Kidney epithelial cell (primary cell): Measurements from ENCODE around the gene AHSA1. TPM values are rescaled to one million over a fixed set of nuclear protein-coding genes. Genes with fewer than 3 reads are reported as not detected.

Experiments used
- DNase-seq: peaks from one replicate; pipeline ENCODE4 v3.0.0-alpha.2; 2010; ENCODE audit warnings: low read depth
- H3K27me3 ChIP-seq: 2 replicates; pipeline ENCODE4 v1.6.0; 2011; ENCODE audit warnings: low read length; ENCODE audit not compliant: control insufficient read depth, insufficient read depth
- H3K36me3 ChIP-seq: 2 replicates; pipeline ENCODE4 v1.5.1; 2011; ENCODE audit warnings: low read length; ENCODE audit not compliant: control insufficient read depth, insufficient read depth
- H3K4me3 ChIP-seq: 2 replicates; pipeline ENCODE4 v1.5.1; 2011; ENCODE audit warnings: low read depth, mild to moderate bottlenecking, control low read depth, low read length
- CTCF ChIP-seq: IDR thresholded peaks from 2 replicates; pipeline ENCODE4 v1.5.1; 2011; ENCODE audit warnings: mild to moderate bottlenecking, moderate library complexity, low read length, control low read depth, inconsistent platforms; ENCODE audit not compliant: insufficient read depth, poor library complexity, severe bottlenecking
- total RNA-seq: library from RNA; depleted of rRNA; stranded (reverse); fragments of >200 nt; gene quantifications from 2 replicates; pipeline ENCODE4 v1.2.3, GENCODE V29; 2015

Gene AHSA1
- total RNA-seq, 1 donor from 2014 or later, result 109 TPM

GRCh38 chr14:77474479-77475177, 16.7 kb downstream of the AHSA1 start:
- peaks cover 28% of the 10 kb centered on the region for H3K27me3 ChIP-seq
- no peak for TF ChIP-seq CTCF
- H3K4me3 ChIP-seq, result no peak overlapping the region
- no peak for DNase-seq
- no peaks in the 10 kb centered on the region for H3K36me3 ChIP-seq

GRCh38 chr14:77475432-77476115, 17.7 kb downstream of the AHSA1 start:
- no peaks in the 10 kb centered on the region for H3K36me3 ChIP-seq
- TF ChIP-seq CTCF, result no peak
- H3K27me3 ChIP-seq, result peaks cover 28% of the 10 kb centered on the region
- no peak for DNase-seq
- H3K4me3 ChIP-seq, result no peak overlapping the region

GRCh38 chr14:77478029-77478428, 20.1 kb downstream of the AHSA1 start:
- no peak for DNase-seq
- no peaks in the 10 kb centered on the region for H3K36me3 ChIP-seq
- no peak for TF ChIP-seq CTCF
- H3K27me3 ChIP-seq, result peaks cover 28% of the 10 kb centered on the region
- no peak overlapping the region for H3K4me3 ChIP-seq

- Histone ChIP-seq H3K27me3 (peaks cover 25% of the 10 kb centered on the region), H3K4me3 (no peak overlapping the region), H3K36me3 (no peaks in the 10 kb centered on the region)
- DNase-seq, result no peak
- no peak for TF ChIP-seq CTCF
Measured at GRCh38 chr14:77478796-77479195, 20.9 kb downstream of the AHSA1 start.

GRCh38 chr14:77482422-77482821, 24.5 kb downstream of the AHSA1 start:
- H3K4me3 ChIP-seq, result no peak overlapping the region
- TF ChIP-seq CTCF, result no peak
- peaks cover 3% of the 10 kb centered on the region for H3K27me3 ChIP-seq

More at GRCh38 chr14:77482422-77482821, 24.5 kb downstream of the AHSA1 start:
- DNase-seq, result no peak
- H3K36me3 ChIP-seq, result no peaks in the 10 kb centered on the region
